Measurements from ENCODE around the gene ARHGAP29. TPM values are rescaled to one million over a fixed set of nuclear protein-coding genes. Genes with fewer than 3 reads are reported as not detected.

ARHGAP29 gene
- total and polyA plus RNA-seq, 2 experiments from 2014 or later: 4.6 to 6.9 TPM

GRCh38 chr1:94247138-94248094 is 10.0 kb upstream of the ARHGAP29 start:
- H3K9me3 Mint-ChIP-seq: peaks cover 10% of the 10 kb centered on the region; the same call in 2 of the 3 replicates
- H3K4me1 Mint-ChIP-seq: peaks cover 11% of the 10 kb centered on the region; the same call in 2 of the 3 replicates
- H3K27me3 Mint-ChIP-seq (ENCODE audit: insufficient read depth, low read depth, poor library complexity): peaks cover 42% of the 10 kb centered on the region
- peak overlapping the region; percentile 78 for H3K4me3 Mint-ChIP-seq
- ATAC-seq: peak; percentile 93
- Histone ChIP-seq H3K4me3 (peak overlapping the region; percentile 64), H2AFZ (peak overlapping the region; percentile 78), H3K27ac (ENCODE audit: low read depth) (no peak overlapping the region), H3K4me1 (ENCODE audit: insufficient read depth) (peaks cover 15% of the 10 kb centered on the region), H3K9me2 (ENCODE audit: insufficient read depth) (no peaks in the 10 kb centered on the region), H3K27me3 (ENCODE audit: insufficient read depth) (peaks cover 88% of the 10 kb centered on the region), H3K4me2 (peak overlapping the region; percentile 92), H3F3A (replicated peaks; ENCODE audit: low read depth) (no peaks in the 10 kb centered on the region), H4K20me1 (replicated peaks; ENCODE audit: insufficient read depth) (no peaks in the 10 kb centered on the region), H3K36me3 (ENCODE audit: insufficient read depth) (no peaks in the 10 kb centered on the region), H3K79me2 (replicated peaks; ENCODE audit: insufficient read depth) (no peaks in the 10 kb centered on the region)
- H3K27ac Mint-ChIP-seq: no peak overlapping the region
- H3K36me3 Mint-ChIP-seq (ENCODE audit: low read depth): no peaks in the 10 kb centered on the region; the same call in 2 of the 3 replicates
- peak; percentile 89 for DNase-seq (ENCODE audit: low spot score)
- no peak for TF ChIP-seq EZH2phosphoT487 (IDR thresholded peaks at IDR 0.05; ENCODE audit: unreplicated experiment)
- TF ChIP-seq POLR2AphosphoS5 (IDR thresholded peaks at IDR 0.05; ENCODE audit: low read depth): peak; percentile 58
- TF ChIP-seq REST (IDR thresholded peaks at IDR 0.05; ENCODE audit: unreplicated experiment): no peak
- no peak for TF ChIP-seq CREB1 (CRISPR knock-in tag; IDR thresholded peaks at IDR 0.05; ENCODE audit: low read depth)

- H2AFZ ChIP-seq: peak overlapping the region; percentile 70
- peaks cover 15% of the 10 kb centered on the region for H3K4me1 ChIP-seq (ENCODE audit: insufficient read depth)
- no peaks in the 10 kb centered on the region for H3K36me3 ChIP-seq (ENCODE audit: insufficient read depth)
- no peaks in the 10 kb centered on the region; the same call in 2 of the 3 replicates for H3K36me3 Mint-ChIP-seq (ENCODE audit: low read depth)
- no peaks in the 10 kb centered on the region for H3F3A ChIP-seq (replicated peaks; ENCODE audit: low read depth)
- no peak overlapping the region for H3K27ac ChIP-seq (ENCODE audit: low read depth)
- peaks cover 14% of the 10 kb centered on the region; the same call in 2 of the 3 replicates for H3K9me3 Mint-ChIP-seq
- peak overlapping the region; percentile 64 for H3K4me3 ChIP-seq
- H3K4me3 Mint-ChIP-seq: peak overlapping the region; percentile 78
- no peaks in the 10 kb centered on the region for H3K79me2 ChIP-seq (replicated peaks; ENCODE audit: insufficient read depth)
- no peak overlapping the region for H3K27ac Mint-ChIP-seq
- peak overlapping the region; percentile 92 for H3K4me2 ChIP-seq
- H4K20me1 ChIP-seq (replicated peaks; ENCODE audit: insufficient read depth): no peaks in the 10 kb centered on the region
- peaks cover 81% of the 10 kb centered on the region for H3K27me3 ChIP-seq (ENCODE audit: insufficient read depth)
- peaks cover 42% of the 10 kb centered on the region for H3K27me3 Mint-ChIP-seq (ENCODE audit: insufficient read depth, low read depth, poor library complexity)
- DNase-seq (ENCODE audit: low spot score): peak; percentile 29
- no peaks in the 10 kb centered on the region for H3K9me2 ChIP-seq (ENCODE audit: insufficient read depth)
- H3K4me1 Mint-ChIP-seq: peaks cover 11% of the 10 kb centered on the region; the same call in 2 of the 3 replicates
- peak; percentile 27 for ATAC-seq
- TF ChIP-seq STAT1 (IDR thresholded peaks at IDR 0.05; ENCODE audit: unreplicated experiment): no peak
- TF ChIP-seq CTCF (conservative IDR thresholded peaks at IDR 0.05; ENCODE audit: low read depth in 2 of 2): no peak
- no peak for TF ChIP-seq CREB1 (CRISPR knock-in tag; IDR thresholded peaks at IDR 0.05; ENCODE audit: low read depth)
- TF ChIP-seq REST (IDR thresholded peaks at IDR 0.05; ENCODE audit: unreplicated experiment): no peak
- TF ChIP-seq EZH2 (IDR thresholded peaks at IDR 0.05; ENCODE audit: low read depth, unreplicated experiment): peak; percentile 71
- TF ChIP-seq ETS1 (IDR thresholded peaks at IDR 0.05): no peak
- TF ChIP-seq ZNF331 (CRISPR knock-in tag; IDR thresholded peaks at IDR 0.05; ENCODE audit: low read depth): no peak
Observed at GRCh38 chr1:94246692-94247137, 9.3 kb upstream of the ARHGAP29 start.

All from GM23338 (cell line).